ENCODE measurements around the gene FRY.

- TF ChIP-seq CTCF (IDR thresholded peaks at IDR 0.05) (no peak), POLR2A (IDR thresholded peaks at IDR 0.05) (no peak)
Observed at GRCh38 chr13:32022311-32022710, 9.3 kb upstream of the FRY start.
